ENCODE results near the gene PWP1. TPM values are rescaled to one million over a fixed set of nuclear protein-coding genes. Genes with fewer than 3 reads are reported as not detected.
"Not testable (repeated sequence)": the region's sequence is repeated elsewhere in the genome, so short reads cannot be mapped to it uniquely, and the experiment has no call there.

PWP1 gene
- total RNA-seq, 1 donor from 2014 or later, result 63.0 TPM

DNA sequence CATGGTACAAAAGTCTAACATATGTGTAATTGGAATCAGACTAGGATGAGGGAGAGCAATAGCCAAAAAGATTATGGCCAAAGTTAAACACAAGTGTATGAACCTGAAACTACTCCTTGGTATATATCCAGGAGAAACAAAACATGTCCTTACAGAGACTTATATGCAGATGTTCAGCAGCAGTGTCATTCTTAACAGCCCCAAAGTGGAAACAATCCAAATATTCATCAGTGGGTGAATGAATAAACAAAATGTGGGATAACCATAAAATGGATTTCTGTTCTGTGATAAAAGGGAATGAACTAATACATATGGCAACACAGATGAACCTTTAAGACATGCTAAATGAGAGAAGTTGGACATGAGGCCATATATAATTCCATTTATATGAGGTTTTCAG, 30.2 kb downstream of the PWP1 start:
- Histone ChIP-seq H3K9ac (no peak overlapping the region), H3K4me2 (no peak overlapping the region), H3K9me3 (ENCODE audit: low read depth) (no peaks in the 10 kb centered on the region), H3K27ac (no peak overlapping the region), H3K27me3 (no peaks in the 10 kb centered on the region), H2AFZ (replicated peaks) (no peak overlapping the region), H3K4me3 (no peak overlapping the region), H3K36me3 (no peaks in the 10 kb centered on the region), H4K20me1 (ENCODE audit: low read depth) (no peaks in the 10 kb centered on the region), H3K79me2 (ENCODE audit: low read depth) (no peaks in the 10 kb centered on the region), H3K4me1 (no peaks in the 10 kb centered on the region), H3F3A (ENCODE audit: low read depth) (no peaks in the 10 kb centered on the region)
- TF ChIP-seq, protein P1, sequence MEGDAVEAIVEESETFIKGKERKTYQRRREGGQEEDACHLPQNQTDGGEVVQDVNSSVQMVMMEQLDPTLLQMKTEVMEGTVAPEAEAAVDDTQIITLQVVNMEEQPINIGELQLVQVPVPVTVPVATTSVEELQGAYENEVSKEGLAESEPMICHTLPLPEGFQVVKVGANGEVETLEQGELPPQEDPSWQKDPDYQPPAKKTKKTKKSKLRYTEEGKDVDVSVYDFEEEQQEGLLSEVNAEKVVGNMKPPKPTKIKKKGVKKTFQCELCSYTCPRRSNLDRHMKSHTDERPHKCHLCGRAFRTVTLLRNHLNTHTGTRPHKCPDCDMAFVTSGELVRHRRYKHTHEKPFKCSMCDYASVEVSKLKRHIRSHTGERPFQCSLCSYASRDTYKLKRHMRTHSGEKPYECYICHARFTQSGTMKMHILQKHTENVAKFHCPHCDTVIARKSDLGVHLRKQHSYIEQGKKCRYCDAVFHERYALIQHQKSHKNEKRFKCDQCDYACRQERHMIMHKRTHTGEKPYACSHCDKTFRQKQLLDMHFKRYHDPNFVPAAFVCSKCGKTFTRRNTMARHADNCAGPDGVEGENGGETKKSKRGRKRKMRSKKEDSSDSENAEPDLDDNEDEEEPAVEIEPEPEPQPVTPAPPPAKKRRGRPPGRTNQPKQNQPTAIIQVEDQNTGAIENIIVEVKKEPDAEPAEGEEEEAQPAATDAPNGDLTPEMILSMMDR (IDR thresholded peaks at IDR 0.05), result no peak
- TF ChIP-seq EZH2phosphoT487 (IDR thresholded peaks at IDR 0.05) (no peak), EZH2 (IDR thresholded peaks at IDR 0.05) (no peak)
- no peak for DNase-seq (ENCODE audit: low spot score)
- Mint-ChIP-seq H3K4me1 (no peaks in the 10 kb centered on the region), H3K4me3 (no peak overlapping the region), H3K9me3 (no peaks in the 10 kb centered on the region), H3K27ac (no peak overlapping the region), H3K36me3 (peaks cover 8% of the 10 kb centered on the region), H3K27me3 (ENCODE audit: insufficient read depth, low read depth) (no peaks in the 10 kb centered on the region)

DNA sequence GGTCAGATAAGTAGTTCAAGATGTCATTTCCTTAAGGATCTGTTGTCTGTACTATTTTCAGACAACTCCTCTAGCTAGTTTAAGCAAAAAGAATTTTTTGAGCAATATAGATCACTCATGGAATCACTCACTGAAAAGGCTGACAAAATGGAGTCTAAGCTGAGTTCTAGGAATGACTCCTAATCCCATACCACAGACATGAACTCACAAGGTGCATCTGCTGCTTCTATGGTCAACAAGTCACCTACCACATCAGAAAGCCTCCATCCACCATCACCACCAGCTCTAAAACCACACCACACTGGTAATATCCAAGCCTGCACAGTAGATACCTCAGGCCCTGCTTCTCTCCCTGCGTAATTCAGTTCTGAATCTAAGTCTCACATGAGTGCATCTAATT, 33.0 kb downstream of the PWP1 start:
- Mint-ChIP-seq H3K27ac (no peak overlapping the region), H3K9me3 (no peaks in the 10 kb centered on the region), H3K4me1 (no peaks in the 10 kb centered on the region), H3K4me3 (no peak overlapping the region), H3K36me3 (peaks cover 7% of the 10 kb centered on the region), H3K27me3 (ENCODE audit: insufficient read depth, low read depth) (no peaks in the 10 kb centered on the region)
- no peak for DNase-seq (ENCODE audit: low spot score)
- no peaks in the 10 kb centered on the region for H4K20me1 ChIP-seq (ENCODE audit: low read depth)
- TF ChIP-seq, protein P1 (IDR thresholded peaks at IDR 0.05), result no peak
- no peak for TF ChIP-seq EZH2phosphoT487 (IDR thresholded peaks at IDR 0.05)
- no peak for TF ChIP-seq EZH2 (IDR thresholded peaks at IDR 0.05)
- H3K36me3 ChIP-seq, result no peaks in the 10 kb centered on the region
- no peaks in the 10 kb centered on the region for H3K27me3 ChIP-seq
- no peak overlapping the region for H2AFZ ChIP-seq (replicated peaks)
- no peak overlapping the region for H3K4me2 ChIP-seq
- H3K27ac ChIP-seq, result no peak overlapping the region
- H3K4me3 ChIP-seq, result no peak overlapping the region
- H3K79me2 ChIP-seq (ENCODE audit: low read depth), result no peaks in the 10 kb centered on the region
- no peaks in the 10 kb centered on the region for H3K4me1 ChIP-seq
- no peaks in the 10 kb centered on the region for H3F3A ChIP-seq (ENCODE audit: low read depth)
- no peak overlapping the region for H3K9ac ChIP-seq
- H3K9me3 ChIP-seq (ENCODE audit: low read depth), result no peaks in the 10 kb centered on the region

DNA sequence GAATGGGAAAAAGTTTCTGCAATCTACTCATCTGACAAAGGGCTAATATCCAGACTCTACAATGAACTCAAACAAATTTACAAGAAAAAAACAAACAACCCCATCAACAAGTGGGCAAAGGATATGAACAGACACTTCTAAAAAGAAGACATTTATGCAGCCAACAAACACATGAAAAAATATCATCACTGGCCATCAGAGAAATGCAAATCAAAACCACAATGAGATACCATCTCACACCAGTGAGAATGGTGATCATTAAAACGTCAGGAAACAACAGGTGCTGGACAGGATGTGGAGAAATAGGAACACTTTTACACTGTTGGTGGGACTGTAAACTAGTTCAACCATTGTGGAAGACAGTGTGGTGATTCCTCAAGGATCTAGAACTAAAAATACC, 41.7 kb downstream of the PWP1 start:
- H3K36me3 Mint-ChIP-seq; H2AFZ ChIP-seq (replicated peaks); H3K4me1 Mint-ChIP-seq; H3K9me3 ChIP-seq (ENCODE audit: low read depth); H3K79me2 ChIP-seq (ENCODE audit: low read depth); H3K27me3 Mint-ChIP-seq (ENCODE audit: insufficient read depth, low read depth); H3K27me3 ChIP-seq; H3K27ac ChIP-seq; H4K20me1 ChIP-seq (ENCODE audit: low read depth); H3K4me2 ChIP-seq; H3K4me1 ChIP-seq; H3K36me3 ChIP-seq; H3K4me3 Mint-ChIP-seq; H3K9ac ChIP-seq; H3K27ac Mint-ChIP-seq; H3F3A ChIP-seq (ENCODE audit: low read depth); H3K9me3 Mint-ChIP-seq; H3K4me3 ChIP-seq; DNase-seq (ENCODE audit: low spot score): not testable (repeated sequence)

DNA sequence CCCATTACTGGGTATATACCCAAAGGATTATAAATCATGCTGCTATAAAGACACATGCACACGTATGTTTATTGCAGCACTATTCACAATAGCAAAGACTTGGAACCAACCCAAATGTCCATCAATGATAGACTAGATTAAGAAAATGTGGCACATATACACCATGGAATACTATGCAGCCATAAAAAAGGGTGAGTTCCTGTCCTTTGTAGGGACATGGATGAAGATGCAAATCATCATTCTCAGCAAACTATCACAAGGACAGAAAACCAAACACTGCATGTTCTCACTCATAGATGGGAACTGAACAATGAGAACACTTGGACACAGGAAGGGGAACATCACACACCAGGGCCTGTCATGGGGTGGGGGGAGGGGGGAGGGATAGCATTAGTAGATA, 42.1 kb downstream of the PWP1 start:
- not testable (repeated sequence) for H3K4me3 ChIP-seq; H3K27me3 ChIP-seq; H3F3A ChIP-seq (ENCODE audit: low read depth); H3K9ac ChIP-seq; H3K79me2 ChIP-seq (ENCODE audit: low read depth); H3K4me1 Mint-ChIP-seq; DNase-seq (ENCODE audit: low spot score); H3K27ac Mint-ChIP-seq; H3K36me3 ChIP-seq; H4K20me1 ChIP-seq (ENCODE audit: low read depth); H3K27me3 Mint-ChIP-seq (ENCODE audit: insufficient read depth, low read depth); H3K9me3 Mint-ChIP-seq; H3K27ac ChIP-seq; H3K4me3 Mint-ChIP-seq; H3K36me3 Mint-ChIP-seq; H3K4me2 ChIP-seq; H3K9me3 ChIP-seq (ENCODE audit: low read depth); H2AFZ ChIP-seq (replicated peaks); H3K4me1 ChIP-seq
